Tibial nerve (tissue), 3 donors: ENCODE results near the gene ACOXL.
"Not testable (repeated sequence)": the region's sequence is repeated elsewhere in the genome, so short reads cannot be mapped to it uniquely, and the experiment has no call there.

Experiments used
- CTCF ChIP-seq, 5 experiments: fragments of 200-600 bp in 3 of 5; fragments of 450-650 bp in 2 of 5; sonication (generic) in 3 of 5; IDR thresholded peaks; one replicate each; pipeline ENCODE4 v1.5.1; 2016 to 2019; ENCODE audit warnings: antibody characterized with exemption in 5 of 5, mild to moderate bottlenecking in 3 of 5, moderate library complexity in 2 of 5
- POLR2A ChIP-seq, 2 donors: fragments of 450-650 bp; IDR thresholded peaks; one replicate each; pipeline ENCODE4 v1.6.1; 2017; ENCODE audit warnings: antibody characterized with exemption in 2 of 2, mild to moderate bottlenecking in 2 of 2, moderate library complexity in 2 of 2

- TF ChIP-seq POLR2A, CTCF (IDR thresholded peaks at IDR 0.05): not testable (repeated sequence)
These were observed 123.5 kb downstream of the ACOXL start for GRCh38 chr2:110855841-110856240.
